Prostate gland (tissue), 2 donors: Measurements from ENCODE around the gene TWSG1.

Experiments
- POLR2A ChIP-seq: fragments of 450-650 bp; IDR thresholded peaks from one replicate; pipeline ENCODE4 v1.6.1; 2016; ENCODE audit warnings: antibody characterized with exemption, mild to moderate bottlenecking
- POLR2AphosphoS5 ChIP-seq: sonication (generic); formaldehyde crosslinking; IDR thresholded peaks from one replicate; pipeline ENCODE4 v1.6.1; 2017; ENCODE audit warnings: antibody characterized with exemption
- TF ChIP-seq, protein P1 (sequence below), 4 experiments: fragments of 200-600 bp in 2 of 4; fragments of 450-650 bp in 2 of 4; sonication (generic) in 2 of 4; IDR thresholded peaks; 1 replicate in 3 of 4; 2 replicates in 1 of 4; pipeline ENCODE4 v1.5.1; 2016 to 2019; ENCODE audit warnings: antibody characterized with exemption in 4 of 4, mild to moderate bottlenecking in 2 of 4, moderate library complexity in 2 of 4

DNA sequence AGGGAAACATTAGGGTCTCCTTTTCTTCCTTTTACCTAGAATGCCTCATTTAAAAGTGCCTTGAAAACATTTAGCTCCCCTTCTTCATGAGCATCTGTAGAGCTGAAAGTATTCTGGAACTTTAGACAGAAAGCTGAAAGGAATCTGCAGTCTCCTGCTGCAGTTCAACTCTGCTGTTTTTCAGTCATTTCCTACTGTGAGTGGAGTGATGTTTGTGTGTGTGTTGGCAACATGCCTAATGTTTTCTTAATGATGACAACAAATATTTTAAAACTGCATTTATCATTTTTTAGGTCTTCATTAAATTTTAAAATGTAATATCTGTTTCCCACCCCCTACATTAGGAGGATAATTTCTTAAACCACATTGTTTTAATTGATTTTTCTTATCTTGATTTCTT is 66.6 kb downstream of the TWSG1 start:
- TF ChIP-seq POLR2AphosphoS5 (no peak), POLR2A (no peak)
- TF ChIP-seq, protein P1, sequence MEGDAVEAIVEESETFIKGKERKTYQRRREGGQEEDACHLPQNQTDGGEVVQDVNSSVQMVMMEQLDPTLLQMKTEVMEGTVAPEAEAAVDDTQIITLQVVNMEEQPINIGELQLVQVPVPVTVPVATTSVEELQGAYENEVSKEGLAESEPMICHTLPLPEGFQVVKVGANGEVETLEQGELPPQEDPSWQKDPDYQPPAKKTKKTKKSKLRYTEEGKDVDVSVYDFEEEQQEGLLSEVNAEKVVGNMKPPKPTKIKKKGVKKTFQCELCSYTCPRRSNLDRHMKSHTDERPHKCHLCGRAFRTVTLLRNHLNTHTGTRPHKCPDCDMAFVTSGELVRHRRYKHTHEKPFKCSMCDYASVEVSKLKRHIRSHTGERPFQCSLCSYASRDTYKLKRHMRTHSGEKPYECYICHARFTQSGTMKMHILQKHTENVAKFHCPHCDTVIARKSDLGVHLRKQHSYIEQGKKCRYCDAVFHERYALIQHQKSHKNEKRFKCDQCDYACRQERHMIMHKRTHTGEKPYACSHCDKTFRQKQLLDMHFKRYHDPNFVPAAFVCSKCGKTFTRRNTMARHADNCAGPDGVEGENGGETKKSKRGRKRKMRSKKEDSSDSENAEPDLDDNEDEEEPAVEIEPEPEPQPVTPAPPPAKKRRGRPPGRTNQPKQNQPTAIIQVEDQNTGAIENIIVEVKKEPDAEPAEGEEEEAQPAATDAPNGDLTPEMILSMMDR (IDR thresholded peaks at IDR 0.05): no peak
